PC-3 (cell line): ENCODE data around the gene TMEFF1. TPM values are rescaled to one million over a fixed set of nuclear protein-coding genes. Genes with fewer than 3 reads are reported as not detected.

ENCODE experiments used
- ATAC-seq: fragments of 200-7000 bp; cut with Tn5 transposase; 2 replicates; pipeline ENCODE4 v1.9.1; 2020; ENCODE audit warnings: mild to moderate bottlenecking, moderate library complexity
- BruUV-seq: library from RNA; stranded (reverse); fragments of 400-500 nt; replicated peaks from 2 replicates; lab custom pipeline; 2021; lab: Mats Ljungman, UMichigan
- CTCF ChIA-PET: fragments of 300-600 bp; sonication (Branson Sonifier 250); formaldehyde crosslinking; loops from one replicate; lab custom pipeline; 2022; ENCODE audit warnings: antibody characterized with exemption; lab: Charles Lee
- POLR2A ChIA-PET: fragments of 300-600 bp; sonication (Branson Sonifier 250); formaldehyde crosslinking; loops from one replicate; lab custom pipeline; 2022; ENCODE audit warnings: antibody characterized with exemption; ENCODE audit not compliant: unreplicated experiment; lab: Charles Lee
- DNase-seq: peaks from one replicate; pipeline ENCODE4 v3.0.0-alpha.2; 2015
- H2AFZ ChIP-seq: fragments of 300-600 bp; sonication (generic); 2 replicates; pipeline ENCODE4 v1.6.0; 2016; ENCODE audit warnings: antibody characterized with exemption, low read length
- H3F3A ChIP-seq: fragments of 300-600 bp; sonication (generic); one replicate; pipeline ENCODE4 v1.6.0; 2017; ENCODE audit warnings: antibody characterized with exemption, low read length, control low read depth, mild to moderate bottlenecking; ENCODE audit not compliant: unreplicated experiment
- H3K27ac ChIP-seq: fragments of 300-600 bp; sonication (generic); 2 replicates; pipeline ENCODE4 v1.5.1; 2016; ENCODE audit warnings: mild to moderate bottlenecking, low read length
- H3K27me3 ChIP-seq: fragments of 300-600 bp; sonication (generic); 2 replicates; pipeline ENCODE4 v1.6.1; 2016; ENCODE audit warnings: low read length, mixed read lengths
- H3K36me3 ChIP-seq: fragments of 300-600 bp; sonication (generic); 2 replicates; pipeline ENCODE4 v1.6.1; 2016; ENCODE audit warnings: low read depth, mixed run types, low read length, mixed read lengths
- H3K4me1 ChIP-seq: fragments of 300-600 bp; sonication (generic); 2 replicates; pipeline ENCODE4 v1.5.1; 2016; ENCODE audit warnings: low read length; ENCODE audit not compliant: insufficient read depth
- H3K4me2 ChIP-seq: fragments of 300-600 bp; sonication (generic); 2 replicates; pipeline ENCODE4 v1.6.0; 2016; ENCODE audit warnings: low read length
- H3K4me3 ChIP-seq: fragments of 300-600 bp; sonication (generic); 2 replicates; pipeline ENCODE4 v1.5.1; 2016; ENCODE audit warnings: mild to moderate bottlenecking, low read length, mixed read lengths
- H3K79me2 ChIP-seq: fragments of 300-600 bp; sonication (generic); 2 replicates; pipeline ENCODE4 v1.6.1; 2017; ENCODE audit warnings: low read length, mixed read lengths
- H3K9ac ChIP-seq: fragments of 300-600 bp; sonication (generic); 2 replicates; pipeline ENCODE4 v1.6.0; 2016; ENCODE audit warnings: mild to moderate bottlenecking, low read length
- H3K9me2 ChIP-seq: fragments of 300-600 bp; sonication (generic); replicated peaks from 2 replicates; pipeline ENCODE4 v1.6.1; 2016; ENCODE audit warnings: mixed run types, low read length, mixed read lengths
- H3K9me3 ChIP-seq: fragments of 300-600 bp; sonication (generic); 2 replicates; pipeline ENCODE4 v1.6.1; 2016; ENCODE audit warnings: low read length, mixed read lengths
- H4K20me1 ChIP-seq: fragments of 300-600 bp; sonication (generic); 2 replicates; pipeline ENCODE4 v1.6.1; 2016; ENCODE audit warnings: low read length, mixed read lengths
- CTCF ChIP-seq: fragments of 300-600 bp; sonication (generic); conservative IDR thresholded peaks from 2 replicates; pipeline ENCODE4 v1.5.1; 2017; ENCODE audit warnings: antibody characterized with exemption, low read depth, mild to moderate bottlenecking, low read length
- EZH2 ChIP-seq: fragments of 300-600 bp; sonication (generic); IDR thresholded peaks from one replicate; pipeline ENCODE4 v1.6.1; 2017; ENCODE audit warnings: antibody characterized with exemption, mild to moderate bottlenecking, low read length; ENCODE audit not compliant: unreplicated experiment
- EZH2phosphoT487 ChIP-seq: fragments of 300-600 bp; sonication (generic); IDR thresholded peaks from 2 replicates; pipeline ENCODE4 v1.6.1; 2018; ENCODE audit warnings: mild to moderate bottlenecking, antibody characterized with exemption, low read length, borderline replicate concordance
- intact Hi-C: fragments of 100-400 bp; cut with micrococcal nuclease; formaldehyde crosslinking; loops from 2 replicates; pipeline ENCODE4 v1.9.0; 2023
- total RNA-seq: library from RNA; depleted of rRNA; stranded (reverse); fragments of >200 nt; gene quantifications from 2 replicates; pipeline ENCODE4 v1.2.3, GENCODE V29; 2014

The TMEFF1 gene
- total RNA-seq, 1 experiment from 2014 or later, result not detected

- no peaks in the 10 kb centered on the region for H3K27me3 ChIP-seq
- no peak overlapping the region for H3K9ac ChIP-seq
- no peaks in the 10 kb centered on the region for H3K4me1 ChIP-seq
- DNase-seq (no peak), ATAC-seq (no peak)
- no peaks in the 10 kb centered on the region for H3K9me2 ChIP-seq
- H3K4me2 ChIP-seq, result no peak overlapping the region
- TF ChIP-seq EZH2phosphoT487, result no peak
- TF ChIP-seq CTCF, result no peak
- no peak for TF ChIP-seq EZH2
- H3K4me3 ChIP-seq, result no peak overlapping the region
- intact Hi-C loops, result no loop called here
- BruUV-seq, result no TSS peak
- no peak overlapping the region for H3K27ac ChIP-seq
- H3F3A ChIP-seq, result no peaks in the 10 kb centered on the region
- no peak overlapping the region for H2AFZ ChIP-seq
- ChIA-PET CTCF (interaction anchor here (0.7 kb wide), 1 partner anchor 43 kb away, joined by 3 read pairs; no protein-coding TSS in a partner anchor), POLR2A (no interaction called here)
- no peaks in the 10 kb centered on the region for H3K9me3 ChIP-seq
- no peaks in the 10 kb centered on the region for H3K36me3 ChIP-seq
- no peaks in the 10 kb centered on the region for H3K79me2 ChIP-seq
- no peaks in the 10 kb centered on the region for H4K20me1 ChIP-seq
Measured at GRCh38 chr9:100472268-100472667, 681 bp upstream of the TMEFF1 start.

GRCh38 chr9:100473276-100474081 lies 530 bp downstream of the TMEFF1 start:
- POLR2A ChIA-PET, result no interaction called here
- H3K4me2 ChIP-seq, result peak overlapping the region; percentile 85
- no peaks in the 10 kb centered on the region for H3K27me3 ChIP-seq
- CTCF ChIA-PET, result interaction anchor here (0.5 to 0.6 kb wide), 3 partner anchors 47 to 180 kb away, joined by 3 to 5 read pairs (median 3); no protein-coding TSS in a partner anchor
- no peaks in the 10 kb centered on the region for H3K9me3 ChIP-seq
- no peak overlapping the region for H3K9ac ChIP-seq
- H4K20me1 ChIP-seq, result no peaks in the 10 kb centered on the region
- no TSS peak for BruUV-seq
- no peaks in the 10 kb centered on the region for H3K9me2 ChIP-seq
- ATAC-seq, result peak; percentile 71
- no peaks in the 10 kb centered on the region for H3K4me1 ChIP-seq
- peak overlapping the region; percentile 72 for H3K4me3 ChIP-seq
- no peak overlapping the region for H3K27ac ChIP-seq
- DNase-seq, result peak; percentile 20
- H3K36me3 ChIP-seq, result no peaks in the 10 kb centered on the region
- no peaks in the 10 kb centered on the region for H3K79me2 ChIP-seq
- H3F3A ChIP-seq, result no peaks in the 10 kb centered on the region
- no peak for TF ChIP-seq CTCF
- no peak for TF ChIP-seq EZH2phosphoT487
- no peak for TF ChIP-seq EZH2
- intact Hi-C loops, result no loop called here
- peak overlapping the region; percentile 90 for H2AFZ ChIP-seq
